Choroid plexus epithelial cell (primary cell): ENCODE results near the gene CLSTN2.

ENCODE experiments used
- DNase-seq: peaks from one replicate; pipeline ENCODE4 v3.0.0-alpha.2; 2010; ENCODE audit warnings: low read depth
- H3K4me3 ChIP-seq: 2 replicates; pipeline ENCODE4 v1.5.1; 2011; ENCODE audit warnings: low read depth, mild to moderate bottlenecking, control low read depth, low read length, moderate library complexity
- CTCF ChIP-seq: conservative IDR thresholded peaks from 2 replicates; pipeline ENCODE4 v1.5.1; 2011; ENCODE audit warnings: low read depth, mild to moderate bottlenecking, control low read depth, inconsistent platforms, low read length, moderate library complexity

The CLSTN2 gene

GRCh38 chr3:140388202-140388922 lies 453.4 kb downstream of the CLSTN2 start:
- no peak for DNase-seq
- no peak overlapping the region for H3K4me3 ChIP-seq
- no peak for TF ChIP-seq CTCF

- H3K4me3 ChIP-seq = no peak overlapping the region
- DNase-seq = no peak
- TF ChIP-seq CTCF = no peak
These were observed 456.1 kb downstream of the CLSTN2 start for GRCh38 chr3:140391061-140391460.

- H3K4me3 ChIP-seq = no peak overlapping the region
- TF ChIP-seq CTCF = no peak
- DNase-seq = no peak
These were observed 459.6 kb downstream of the CLSTN2 start for GRCh38 chr3:140394488-140395133.

GRCh38 chr3:140395134-140396075 lies 460.4 kb downstream of the CLSTN2 start:
- DNase-seq = peak; percentile 29
- TF ChIP-seq CTCF = no peak
- H3K4me3 ChIP-seq = no peak overlapping the region

- DNase-seq = no peak
- no peak overlapping the region for H3K4me3 ChIP-seq
- TF ChIP-seq CTCF = no peak
These were observed 461.1 kb downstream of the CLSTN2 start for GRCh38 chr3:140396110-140396509.

- no peak for DNase-seq
- TF ChIP-seq CTCF = no peak
- no peak overlapping the region for H3K4me3 ChIP-seq
These were observed 462.9 kb downstream of the CLSTN2 start for GRCh38 chr3:140397847-140398246.
